ENCODE data around the gene SLC12A7. TPM values are rescaled to one million over a fixed set of nuclear protein-coding genes. Genes with fewer than 3 reads are reported as not detected.

SLC12A7 gene
- total and polyA plus RNA-seq, 2 of the 13 experiments (the other 11 are each of a cell fraction or from before 2014, with no cell fraction given) = 14.0 to 18.5 TPM

DNA sequence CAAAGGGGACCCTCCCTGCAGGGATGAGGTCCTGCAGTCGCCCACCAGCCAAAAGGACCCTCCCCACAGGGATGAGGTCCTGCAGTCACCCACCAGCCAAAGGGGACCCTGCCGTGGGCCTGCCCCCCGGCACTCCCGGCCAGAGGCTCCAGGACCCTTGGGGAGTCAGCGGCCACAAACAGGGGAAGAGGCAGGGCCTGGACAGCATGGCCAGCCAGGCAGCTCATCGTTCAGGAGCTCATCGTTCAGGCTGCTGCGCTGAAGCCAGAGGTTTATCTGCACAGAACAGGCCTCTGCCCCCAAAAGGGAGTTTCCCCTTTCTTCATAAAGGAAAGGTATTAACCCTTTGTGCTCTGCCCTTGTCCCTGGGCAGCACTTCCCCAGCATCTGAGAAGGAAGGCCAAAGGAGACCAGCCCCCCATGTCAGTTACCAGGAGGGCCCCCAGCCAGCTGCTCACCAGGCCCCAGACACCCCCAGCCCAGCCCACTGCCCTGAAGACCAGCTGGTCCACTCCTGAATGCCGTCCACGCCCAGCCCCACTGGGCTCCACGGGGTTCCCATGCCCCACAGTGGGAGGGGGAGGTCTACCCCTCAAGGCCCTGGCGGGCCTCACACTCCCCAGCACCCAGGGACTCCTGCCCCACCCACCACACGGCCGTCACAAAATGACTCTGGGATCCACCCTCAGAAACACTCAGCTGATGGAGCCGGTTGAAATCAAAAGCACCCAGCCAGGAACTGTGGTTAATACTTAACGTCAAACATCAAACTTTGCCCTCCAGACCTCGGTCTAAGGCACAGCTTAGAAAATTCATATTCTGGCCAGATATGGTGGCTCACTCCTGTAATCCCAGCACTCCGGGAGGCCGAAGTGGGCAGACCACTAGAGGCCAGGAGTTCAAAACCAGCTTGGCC is 6.3 kb downstream of the SLC12A7 start:
- H3K4me2 ChIP-seq (ENCODE audit: low read depth, low read length) = peak overlapping the region; percentile 98
- ChIA-PET POLR2A (interaction anchor here (0.6 to 6.0 kb wide), 19 partner anchors 8 to 835 kb away, joined by 3 to 200 read pairs (median 13); no protein-coding TSS in a partner anchor), CTCF (ENCODE audit: low intra/inter-chr PET ratio, low total read pairs) (no interaction called here)
- H4K20me1 ChIP-seq (ENCODE audit: insufficient read depth, low read length) = peaks cover 22% of the 10 kb centered on the region; the same call in 1 of the 2 replicates
- H2AFZ ChIP-seq (ENCODE audit: low read length) = no peak overlapping the region
- in situ Hi-C loops (cut with HindIII; ENCODE audit: extremely low pct_ligation_motif_present, low pct_unique_long_range_greater_than_20kb) (loop anchor here (5.0 kb wide), 1 partner anchor 37 kb away; no protein-coding TSS in a partner anchor), intact Hi-C loops (cut with micrococcal nuclease; ENCODE audit: unreplicated experiment) (loop anchor here (1.0 to 2.0 kb wide), 2 partner anchors 35 to 55 kb away; no protein-coding TSS in a partner anchor)
- 0% methylated on average over 3 of the region's 19 CpGs for WGBS (ENCODE audit: low lambda C conversion rate)
- no TSS peak for BruUV-seq (replicated peaks)
- peaks cover 72% of the 10 kb centered on the region for H3K79me2 ChIP-seq (ENCODE audit: insufficient read depth, low read length)
- no peaks in the 10 kb centered on the region for H3K9me3 ChIP-seq (ENCODE audit: low read length)
- H3K36me3 ChIP-seq (replicated peaks in 1 of 2; ENCODE audit: control insufficient read depth in 1 of 2, insufficient read depth in 2 of 2, low read length in 2 of 2) = peaks cover 1 to 2% of the 10 kb centered on the region in 2 experiments; a peak in 2 of 5 replicates
- DNase-seq (ENCODE audit: low spot score) (peak; percentile 93), FAIRE-seq (peak; percentile 99), ATAC-seq (peak; percentile 70)
- H3K4me3 ChIP-seq (replicated peaks in 1 of 3; ENCODE audit: insufficient read depth in 1 of 3, low read depth in 2 of 3, low read length in 3 of 3) = peak overlapping the region; percentile 55 to 82 (median 60)
- H3K4me1 ChIP-seq (ENCODE audit: insufficient read depth, low read length) = peaks cover 90% of the 10 kb centered on the region
- H3K27me3 ChIP-seq (ENCODE audit: control insufficient read depth in 1 of 2, insufficient read depth in 2 of 2, low read length in 2 of 2) = no peaks in the 10 kb centered on the region; a peak in 1 of 5 replicates
- H3K27ac ChIP-seq (ENCODE audit: extremely low read length, insufficient read depth, low read length) = peak overlapping the region; percentile 98
- H3K9ac ChIP-seq (ENCODE audit: insufficient read depth, low read depth, low read length) = peak overlapping the region; percentile 92
- TF ChIP-seq THYN1 (CRISPR knock-in tag; IDR thresholded peaks at IDR 0.05; ENCODE audit: borderline replicate concordance, low read depth) = no peak
- no peak for TF ChIP-seq ZBED4 (CRISPR knock-in tag; IDR thresholded peaks at IDR 0.05; ENCODE audit: borderline replicate concordance)
- TF ChIP-seq ZNF567 (CRISPR knock-in tag; IDR thresholded peaks at IDR 0.05; ENCODE audit: borderline replicate concordance) = peak; percentile 68
- TF ChIP-seq PHF5A (CRISPR knock-in tag; IDR thresholded peaks at IDR 0.05; ENCODE audit: low read depth, unreplicated experiment) = no peak
- peak; percentile 67; the same call in 1 of the 2 replicates for TF ChIP-seq KDM6A (CRISPR knock-in tag; IDR thresholded peaks at IDR 0.05; ENCODE audit: low read depth)
- TF ChIP-seq MED1 (CRISPR knock-in tag; IDR thresholded peaks at IDR 0.05) = peak; percentile 61
- TF ChIP-seq ZNF256 (CRISPR knock-in tag; conservative IDR thresholded peaks at IDR 0.05) = no peak
- TF ChIP-seq SP2 (CRISPR knock-in tag; IDR thresholded peaks at IDR 0.05) = no peak
- TF ChIP-seq ZNF501 (CRISPR knock-in tag; IDR thresholded peaks at IDR 0.05) = peak; percentile 79
- TF ChIP-seq ZNF570 (CRISPR knock-in tag; IDR thresholded peaks at IDR 0.05; ENCODE audit: borderline replicate concordance) = 0 out of 2 replicates have a peak, but pooled peaks have one; percentile 57
- TF ChIP-seq RFX5 (IDR thresholded peaks at IDR 0.05; ENCODE audit: low read depth, low read length) = 0 out of 2 replicates have a peak, but pooled peaks have one; percentile 5
- 0 out of 2 replicates have a peak, but pooled peaks have one; percentile 62 for TF ChIP-seq MXD1 (CRISPR knock-in tag; IDR thresholded peaks at IDR 0.05)
- TF ChIP-seq, protein P1, sequence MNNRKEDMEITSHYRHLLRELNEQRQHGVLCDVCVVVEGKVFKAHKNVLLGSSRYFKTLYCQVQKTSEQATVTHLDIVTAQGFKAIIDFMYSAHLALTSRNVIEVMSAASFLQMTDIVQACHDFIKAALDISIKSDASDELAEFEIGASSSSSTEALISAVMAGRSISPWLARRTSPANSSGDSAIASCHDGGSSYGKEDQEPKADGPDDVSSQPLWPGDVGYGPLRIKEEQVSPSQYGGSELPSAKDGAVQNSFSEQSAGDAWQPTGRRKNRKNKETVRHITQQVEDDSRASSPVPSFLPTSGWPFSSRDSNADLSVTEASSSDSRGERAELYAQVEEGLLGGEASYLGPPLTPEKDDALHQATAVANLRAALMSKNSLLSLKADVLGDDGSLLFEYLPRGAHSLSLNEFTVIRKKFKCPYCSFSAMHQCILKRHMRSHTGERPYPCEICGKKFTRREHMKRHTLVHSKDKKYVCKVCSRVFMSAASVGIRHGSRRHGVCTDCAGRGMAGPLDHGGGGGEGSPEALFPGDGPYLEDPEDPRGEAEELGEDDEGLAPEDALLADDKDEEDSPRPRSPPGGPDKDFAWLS (CRISPR knock-in tag; IDR thresholded peaks at IDR 0.05; ENCODE audit: borderline replicate concordance) = 0 out of 2 replicates have a peak, but pooled peaks have one; percentile 78
- TF ChIP-seq IRF2 (CRISPR knock-in tag; IDR thresholded peaks at IDR 0.05) = no peak
- peak; percentile 65; the same call in 1 of the 3 replicates for TF ChIP-seq MXI1 (IDR thresholded peaks at IDR 0.05; ENCODE audit: borderline replicate concordance, low read depth, low read length)
- peak; percentile 43; the same call in 1 of the 2 replicates for TF ChIP-seq ZNF746 (CRISPR knock-in tag; IDR thresholded peaks at IDR 0.05)
- no peak for TF ChIP-seq NFYB (CRISPR knock-in tag; IDR thresholded peaks at IDR 0.05)
